ENCODE data around the gene PRKCSH.
"Not testable (repeated sequence)": the region's sequence is repeated elsewhere in the genome, so short reads cannot be mapped to it uniquely, and the experiment has no call there.

PRKCSH gene

DNA sequence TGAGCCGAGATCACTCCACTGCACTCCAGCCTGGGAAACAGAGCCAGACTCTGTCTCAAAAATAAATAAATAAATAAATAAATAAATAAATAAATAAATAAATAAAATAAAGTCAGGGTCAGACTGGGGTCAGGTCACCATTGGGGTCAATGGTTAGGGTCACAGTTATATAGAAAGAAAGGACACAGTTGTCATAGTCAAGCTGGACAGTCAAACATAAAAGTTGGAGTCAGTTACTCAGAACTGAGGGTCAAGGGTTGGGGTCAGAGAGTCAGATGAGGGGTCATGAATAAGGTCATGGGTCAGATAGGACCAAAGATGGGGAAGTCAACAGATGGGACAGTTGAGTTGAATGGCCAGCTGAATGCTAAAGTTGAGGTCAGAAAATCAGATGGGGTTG lies 34.6 kb upstream of the PRKCSH start:
- no peak overlapping the region for H3K4me3 ChIP-seq (ENCODE audit: low read length)
- no peak for DNase-seq (ENCODE audit: low read depth)
- TF ChIP-seq, protein P1, sequence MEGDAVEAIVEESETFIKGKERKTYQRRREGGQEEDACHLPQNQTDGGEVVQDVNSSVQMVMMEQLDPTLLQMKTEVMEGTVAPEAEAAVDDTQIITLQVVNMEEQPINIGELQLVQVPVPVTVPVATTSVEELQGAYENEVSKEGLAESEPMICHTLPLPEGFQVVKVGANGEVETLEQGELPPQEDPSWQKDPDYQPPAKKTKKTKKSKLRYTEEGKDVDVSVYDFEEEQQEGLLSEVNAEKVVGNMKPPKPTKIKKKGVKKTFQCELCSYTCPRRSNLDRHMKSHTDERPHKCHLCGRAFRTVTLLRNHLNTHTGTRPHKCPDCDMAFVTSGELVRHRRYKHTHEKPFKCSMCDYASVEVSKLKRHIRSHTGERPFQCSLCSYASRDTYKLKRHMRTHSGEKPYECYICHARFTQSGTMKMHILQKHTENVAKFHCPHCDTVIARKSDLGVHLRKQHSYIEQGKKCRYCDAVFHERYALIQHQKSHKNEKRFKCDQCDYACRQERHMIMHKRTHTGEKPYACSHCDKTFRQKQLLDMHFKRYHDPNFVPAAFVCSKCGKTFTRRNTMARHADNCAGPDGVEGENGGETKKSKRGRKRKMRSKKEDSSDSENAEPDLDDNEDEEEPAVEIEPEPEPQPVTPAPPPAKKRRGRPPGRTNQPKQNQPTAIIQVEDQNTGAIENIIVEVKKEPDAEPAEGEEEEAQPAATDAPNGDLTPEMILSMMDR (conservative IDR thresholded peaks at IDR 0.05; ENCODE audit: low read length): no peak

DNA sequence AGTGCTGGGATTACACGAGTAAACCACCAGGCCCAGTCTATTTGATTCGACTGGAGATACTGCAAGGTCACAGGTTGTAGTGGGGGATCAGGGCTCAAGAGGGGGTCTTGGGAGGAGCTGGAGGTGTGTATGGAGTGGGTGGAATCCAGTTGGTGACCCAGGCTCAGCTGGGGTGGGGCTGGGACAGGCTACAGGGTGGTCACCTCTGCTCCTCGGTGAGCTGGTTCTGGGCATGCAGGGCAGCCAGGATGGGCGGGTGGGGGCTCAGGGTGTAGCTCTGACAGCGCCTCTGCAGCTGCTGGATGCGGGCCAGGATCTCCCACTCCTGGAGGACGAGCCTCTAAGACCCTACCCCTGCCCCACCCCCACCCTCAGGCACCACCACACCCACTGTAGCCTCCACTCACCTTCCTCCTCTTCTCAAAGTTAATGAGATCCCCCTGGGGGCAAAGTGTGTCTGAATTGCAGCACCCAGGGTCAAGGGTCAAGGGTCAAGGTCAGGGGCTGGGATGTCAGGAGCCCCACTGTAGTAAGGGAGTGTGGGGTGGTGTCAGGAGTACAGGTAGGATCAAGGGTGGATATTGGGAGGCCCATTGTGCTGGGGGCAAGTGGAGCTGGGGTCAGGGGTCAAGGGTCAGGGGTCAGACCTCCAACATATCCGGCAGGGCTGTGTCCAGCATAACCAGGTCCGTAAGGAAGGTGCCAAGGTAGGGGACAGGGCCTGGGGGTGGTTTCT lies 33.5 kb upstream of the PRKCSH start:
- H3K4me3 ChIP-seq (ENCODE audit: low read length): no peak overlapping the region
- DNase-seq (ENCODE audit: low read depth): no peak
- TF ChIP-seq, protein P1 (conservative IDR thresholded peaks at IDR 0.05; ENCODE audit: low read length): no peak

DNA sequence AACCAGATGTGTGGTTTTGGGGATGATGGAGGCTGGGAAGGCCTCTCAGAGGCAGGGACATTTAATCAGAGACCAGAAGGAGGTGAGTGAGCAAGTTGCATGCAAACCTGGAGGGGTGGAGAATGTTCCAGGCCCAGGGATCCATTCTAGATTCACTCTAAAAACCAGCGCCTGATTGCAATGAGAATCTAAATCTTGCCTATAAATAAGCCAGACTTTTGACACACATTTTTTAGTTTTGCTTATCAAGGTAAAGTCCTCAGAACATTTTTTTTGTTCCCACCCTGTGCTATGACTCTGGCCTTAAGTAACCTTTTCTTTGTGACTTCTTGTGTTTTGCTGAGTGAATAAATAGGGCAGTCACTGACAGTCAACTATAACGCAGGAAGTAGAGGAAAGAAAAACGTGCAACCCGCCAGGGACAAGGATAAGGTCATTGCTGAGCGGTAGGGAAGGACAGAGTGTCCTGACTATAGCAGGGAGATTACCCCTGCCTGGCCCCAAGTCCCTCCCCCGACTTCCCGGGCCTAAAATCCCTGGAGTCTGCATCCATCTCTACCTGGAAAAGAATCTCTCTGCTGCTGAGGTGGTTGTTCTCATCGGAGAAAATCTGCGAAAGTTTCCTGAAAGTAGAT lies 30.7 kb upstream of the PRKCSH start:
- DNase-seq (ENCODE audit: low read depth): no peak
- TF ChIP-seq, protein P1 (conservative IDR thresholded peaks at IDR 0.05; ENCODE audit: low read length): no peak
- no peak overlapping the region for H3K4me3 ChIP-seq (ENCODE audit: low read length)

DNA sequence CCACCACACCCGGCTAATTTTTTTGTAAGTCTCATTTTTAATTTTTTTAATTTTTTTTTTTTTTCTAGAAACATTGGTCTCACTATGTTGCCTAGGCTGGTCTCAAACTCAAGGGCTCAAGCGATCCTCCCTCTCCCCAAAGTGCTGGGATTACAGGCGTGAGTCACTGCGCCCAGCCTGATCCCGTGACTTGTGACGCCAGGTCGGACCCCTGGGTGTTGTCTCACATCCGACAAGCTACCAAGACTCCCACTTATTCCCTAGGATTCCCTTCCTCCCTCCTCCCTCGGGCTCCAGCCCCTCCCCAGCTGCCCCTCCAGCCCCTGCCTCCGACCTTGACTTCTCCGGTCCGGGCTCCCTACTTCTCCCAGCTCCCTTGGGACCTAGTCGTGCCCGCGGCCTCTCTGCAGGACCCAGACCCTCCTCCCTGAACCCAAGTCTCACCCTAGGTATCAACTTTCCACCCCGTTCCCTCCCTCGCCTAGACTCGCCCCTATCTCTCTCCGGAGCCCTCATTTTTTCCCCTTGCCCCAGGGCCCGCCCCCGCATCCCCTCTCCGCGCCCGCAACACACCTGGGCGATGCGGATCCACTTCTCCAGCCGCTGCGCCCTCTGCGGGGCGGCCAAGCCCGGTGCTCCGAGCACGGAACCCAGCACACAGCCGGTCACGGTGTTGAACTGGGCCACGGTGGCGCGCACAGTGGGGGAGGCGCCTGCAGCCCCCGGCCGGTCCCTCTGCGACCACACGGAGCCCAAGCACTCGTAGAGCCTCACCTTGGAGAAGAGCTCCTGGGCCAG lies 29.4 kb upstream of the PRKCSH start:
- no peak overlapping the region for H3K4me3 ChIP-seq (ENCODE audit: low read length)
- TF ChIP-seq, protein P1 (conservative IDR thresholded peaks at IDR 0.05; ENCODE audit: low read length): peak; percentile 24; the same call in 1 of the 2 replicates

DNA sequence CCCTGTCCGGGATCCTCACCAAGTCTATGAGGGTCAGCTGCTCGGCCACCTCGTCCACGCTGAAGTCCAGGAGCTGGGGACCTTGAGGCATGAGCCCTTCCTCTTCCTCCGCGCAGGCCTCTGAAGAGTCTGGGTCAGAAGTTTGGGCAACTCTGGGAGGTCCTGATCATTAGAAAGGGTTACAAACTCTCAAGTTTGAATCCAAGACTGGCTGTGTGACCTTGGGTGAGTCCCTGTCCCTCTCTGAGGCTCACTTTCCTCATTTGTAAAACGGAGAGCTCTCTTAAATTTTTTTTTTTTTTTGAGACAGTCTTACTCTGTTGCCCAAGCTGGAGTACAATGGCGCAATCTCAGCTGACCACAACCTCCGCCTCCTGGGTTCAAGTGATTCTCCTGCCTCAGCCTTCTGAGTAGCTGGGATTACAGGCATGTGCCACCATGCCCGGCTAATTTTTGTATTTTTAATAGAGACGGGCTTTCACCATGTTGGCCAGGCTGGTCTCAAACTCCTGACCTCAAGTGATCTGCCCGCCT lies 28.7 kb upstream of the PRKCSH start:
- DNase-seq (ENCODE audit: low read depth); H3K4me3 ChIP-seq (ENCODE audit: low read length): not testable (repeated sequence)

More for the DNA sequence above, 29.4 kb upstream of the PRKCSH start:
- no peak for DNase-seq (ENCODE audit: low read depth)

DNA sequence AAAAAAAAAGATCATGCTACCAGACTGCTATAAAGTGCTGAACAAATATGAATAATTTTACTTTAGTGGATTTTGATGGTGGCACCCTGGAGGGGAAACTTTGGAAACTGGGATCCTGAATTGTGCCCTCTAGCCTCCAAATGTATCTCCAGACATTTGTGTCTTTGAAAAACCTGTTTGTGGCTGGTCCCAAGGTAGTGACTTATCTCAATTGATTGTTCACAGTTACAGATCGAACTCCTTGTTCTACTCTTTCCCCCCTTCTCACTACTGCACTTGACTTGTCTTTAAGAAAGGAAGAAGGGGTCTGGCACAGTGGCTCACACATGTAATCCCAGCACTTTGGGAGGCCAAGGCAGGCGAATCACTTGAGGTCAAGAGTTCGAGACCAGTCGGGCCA lies 26.8 kb upstream of the PRKCSH start:
- DNase-seq (ENCODE audit: low read depth): no peak
- H3K4me3 ChIP-seq (ENCODE audit: low read length): no peak overlapping the region
- TF ChIP-seq, protein P1 (conservative IDR thresholded peaks at IDR 0.05; ENCODE audit: low read length): no peak

DNA sequence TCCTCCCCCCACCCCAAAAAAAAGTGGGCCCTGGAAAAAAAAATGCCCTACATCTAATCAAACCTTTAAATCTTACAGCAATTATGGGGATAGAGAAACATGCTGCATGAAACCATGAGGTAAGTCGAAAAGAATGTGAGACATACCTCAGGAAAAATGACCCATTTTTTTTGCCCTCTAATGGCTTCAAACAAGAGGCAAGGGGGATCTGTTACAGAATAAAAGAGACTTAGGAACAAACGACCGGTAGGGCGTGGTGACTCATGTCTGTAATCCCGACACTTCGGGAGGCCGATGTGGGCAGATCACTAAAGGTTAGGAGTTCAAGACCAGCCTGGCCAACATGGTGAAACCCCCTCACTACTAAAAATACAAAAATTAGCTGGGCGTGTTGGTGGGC lies 24.8 kb upstream of the PRKCSH start:
- TF ChIP-seq, protein P1 (conservative IDR thresholded peaks at IDR 0.05; ENCODE audit: low read length): no peak
- peak; percentile 21 for DNase-seq (ENCODE audit: low read depth)
- no peak overlapping the region for H3K4me3 ChIP-seq (ENCODE audit: low read length)
